SK-N-SH (cell line): ENCODE results near the gene CENPP. TPM values are rescaled to one million over a fixed set of nuclear protein-coding genes. Genes with fewer than 3 reads are reported as not detected.

Experiments
- CTCF ChIA-PET: fragments of 300-600, 350-600 bp; formaldehyde crosslinking; extraction: SDS; loops from one replicate; lab custom pipeline; 2021; lab: Yijun Ruan, JAX
- POLR2A ChIA-PET: fragments of 350-600 bp; sonication (Branson Sonifier 250); formaldehyde crosslinking; extraction: SDS; loops from one replicate; lab custom pipeline; 2020; ENCODE audit warnings: antibody characterized with exemption, inconsistent platforms; lab: Yijun Ruan, JAX
- DNase-seq: peaks from one replicate; pipeline ENCODE4 v3.0.0; 2012
- H2AFZ ChIP-seq: fragments of 200-600 bp; sonication (generic); 2 replicates; pipeline ENCODE4 v1.8.1; 2016; ENCODE audit warnings: antibody characterized with exemption, mild to moderate bottlenecking, low read depth
- H3F3A ChIP-seq: fragments of 200-600 bp; sonication (generic); replicated peaks from 2 replicates; pipeline ENCODE3; 2016; ENCODE audit warnings: antibody characterized with exemption, mild to moderate bottlenecking; ENCODE audit not compliant: insufficient read depth
- H3K27ac ChIP-seq, 2 experiments: fragments of 200-500 bp in 1 of 2; fragments of 200-600 bp in 1 of 2; sonication (Bioruptor generic) in 1 of 2; sonication (generic), shearing (Covaris generic) in 1 of 2; 2 replicates each; pipeline versions ENCODE4 v1.5.1 to v1.6.1; 2014 to 2016; ENCODE audit warnings: low read depth in 2 of 2, inconsistent platforms in 1 of 2, low read length in 1 of 2, mild to moderate bottlenecking in 1 of 2, mixed read lengths in 1 of 2
- H3K27me3 ChIP-seq: fragments of 200-600 bp; sonication (generic), shearing (Covaris generic); 2 replicates; pipeline ENCODE4 v1.6.1; 2016; ENCODE audit warnings: mixed run types; ENCODE audit not compliant: insufficient read depth
- H3K36me3 ChIP-seq, 2 experiments: fragments of 200-500 bp in 1 of 2; fragments of 200-600 bp in 1 of 2; sonication (Bioruptor generic) in 1 of 2; sonication (generic) in 1 of 2; replicated peaks in 1 of 2; 2 replicates each; pipeline versions ENCODE3 to v1.5.1; 2014 to 2016; ENCODE audit warnings: low read length in 1 of 2, mild to moderate bottlenecking in 1 of 2; ENCODE audit not compliant: insufficient read depth in 2 of 2, control insufficient read depth in 1 of 2
- H3K4me1 ChIP-seq, 2 experiments: fragments of 200-500 bp in 1 of 2; fragments of 200-600 bp in 1 of 2; sonication (Bioruptor generic) in 1 of 2; sonication (generic), shearing (Covaris generic) in 1 of 2; 2 replicates each; pipeline versions ENCODE4 v1.5.1 to v1.6.1; 2014 to 2016; ENCODE audit warnings: low read depth in 1 of 2, low read length in 1 of 2, mixed run types in 1 of 2; ENCODE audit not compliant: insufficient read depth in 2 of 2, control insufficient read depth in 1 of 2
- H3K4me2 ChIP-seq: fragments of 200-600 bp; sonication (generic), shearing (Covaris generic); 2 replicates; pipeline ENCODE4 v1.6.1; 2017; ENCODE audit warnings: mixed run types
- H3K4me3 ChIP-seq, 2 experiments: fragments of 200-500 bp in 1 of 2; fragments of 200-600 bp in 1 of 2; sonication (Bioruptor generic) in 1 of 2; sonication (generic), shearing (Covaris generic) in 1 of 2; 2 replicates each; pipeline versions ENCODE4 v1.5.1 to v1.8.1; 2014 to 2016; ENCODE audit warnings: low read depth in 2 of 2, inconsistent platforms in 1 of 2, low read length in 1 of 2, mild to moderate bottlenecking in 1 of 2, mixed read lengths in 1 of 2, moderate library complexity in 1 of 2
- H3K79me2 ChIP-seq: fragments of 200-600 bp; sonication (generic); 2 replicates; pipeline ENCODE4 v1.8.1; 2017; ENCODE audit warnings: mild to moderate bottlenecking; ENCODE audit not compliant: insufficient read depth
- H3K9ac ChIP-seq: fragments of 200-600 bp; sonication (generic); 2 replicates; pipeline ENCODE4 v1.6.1; 2017; ENCODE audit warnings: mixed run types
- H3K9me2 ChIP-seq: fragments of 200-600 bp; sonication (generic); 2 replicates; pipeline ENCODE4 v1.6.1; 2017; ENCODE audit warnings: mixed run types
- H3K9me3 ChIP-seq: fragments of 200-600 bp; sonication (generic); 2 replicates; pipeline ENCODE4 v1.6.1; 2017; ENCODE audit warnings: mixed run types, mild to moderate bottlenecking, moderate library complexity
- H4K20me1 ChIP-seq: fragments of 200-600 bp; sonication (generic); 2 replicates; pipeline ENCODE4 v1.6.1; 2017; ENCODE audit warnings: mild to moderate bottlenecking, mixed run types; ENCODE audit not compliant: insufficient read depth
- ELF1 ChIP-seq: IDR thresholded peaks from 2 replicates; pipeline ENCODE4 v1.4.0; 2012
- FOXJ3 ChIP-seq: sonication (generic); formaldehyde crosslinking; IDR thresholded peaks from 2 replicates; pipeline ENCODE4 v1.5.1; 2020; ENCODE audit warnings: mild to moderate bottlenecking, missing genetic modification reagents
- FOXM1 ChIP-seq: IDR thresholded peaks from 2 replicates; pipeline ENCODE4 v1.4.0; 2012; ENCODE audit warnings: low read depth, mild to moderate bottlenecking
- NRF1 ChIP-seq: IDR thresholded peaks from 2 replicates; pipeline ENCODE4 v1.6.1; 2012; ENCODE audit warnings: low read depth, mild to moderate bottlenecking, low read length
- RCOR1 ChIP-seq: fragments of 150-350 bp; IDR thresholded peaks from 2 replicates; pipeline ENCODE4 v1.6.1; 2017; ENCODE audit warnings: antibody characterized with exemption, low read length
- RFX5 ChIP-seq: IDR thresholded peaks from 2 replicates; pipeline ENCODE4 v1.6.1; 2012; ENCODE audit warnings: mild to moderate bottlenecking, improper control_type of control experiment, low read length
- SIN3A ChIP-seq: IDR thresholded peaks from 2 replicates; pipeline ENCODE4 v1.6.1; 2012; ENCODE audit warnings: low read depth, mild to moderate bottlenecking, low read length, moderate library complexity, borderline replicate concordance
- SMC3 ChIP-seq: IDR thresholded peaks from 2 replicates; pipeline ENCODE4 v1.6.1; 2012; ENCODE audit warnings: low read depth, low read length, improper control_type of control experiment
- TAF1 ChIP-seq: IDR thresholded peaks from 2 replicates; pipeline ENCODE4 v1.6.1; 2012; ENCODE audit warnings: low read depth, mild to moderate bottlenecking, low read length, moderate library complexity, borderline replicate concordance
- TCF12 ChIP-seq: IDR thresholded peaks from 2 replicates; pipeline ENCODE4 v1.4.0; 2012
- TEAD4 ChIP-seq: IDR thresholded peaks from 2 replicates; pipeline ENCODE4 v1.4.0; 2012; ENCODE audit warnings: mild to moderate bottlenecking, borderline replicate concordance; ENCODE audit not compliant: insufficient read depth
- WGBS: methylation state at CpG from one replicate; pipeline ENCODE4 v1.1.6; 2017; ENCODE audit warnings: low lambda C conversion rate; 5-methylcytosine and 5-hydroxymethylcytosine counted together
- polyA plus RNA-seq, 3 experiments: library from polyadenylated mRNA; depleted of rRNA; stranded (reverse); fragments of >200 nt; gene quantifications; 2 replicates each; pipeline ENCODE4 v1.2.3, GENCODE V29; 2012
- TF ChIP-seq, protein P1 (sequence below): fragments of 150-350 bp; IDR thresholded peaks from 2 replicates; pipeline ENCODE4 v1.6.1; 2016; ENCODE audit warnings: mild to moderate bottlenecking, low read depth, low read length

CENPP gene
- polyA plus RNA-seq, 1 of the 3 experiments (the other 2 are of a cell fraction), result 1.3 TPM

GRCh38 chr9:92324431-92324830 lies 1.3 kb upstream of the CENPP start:
- Histone ChIP-seq H2AFZ (peak overlapping the region; percentile 95; the same call in 1 of the 2 replicates), H4K20me1 (no peaks in the 10 kb centered on the region), H3K79me2 (peaks cover 26% of the 10 kb centered on the region), H3K27me3 (no peaks in the 10 kb centered on the region), H3K9me3 (no peaks in the 10 kb centered on the region), H3K4me2 (peak overlapping the region; percentile 97), H3K9me2 (no peaks in the 10 kb centered on the region), H3K4me3 (peak overlapping the region; percentile 92 to 96), H3K27ac (peak overlapping the region in 1 of 2 experiments; percentile 96; a peak in 2 of 4 replicates), H3F3A (no peaks in the 10 kb centered on the region), H3K36me3 (peaks cover 33 to 35% of the 10 kb centered on the region in 2 experiments)
- CTCF ChIA-PET, result interaction anchor here (1.3 to 5.2 kb wide), 3 partner anchors 33 to 183 kb away, joined by 3 to 61 read pairs (median 4); no protein-coding TSS in a partner anchor
- WGBS, result 4% methylated on average over 2 of the region's 2 CpGs
- no peak for DNase-seq
- TF ChIP-seq SMC3, result no peak
- TF ChIP-seq SIN3A, result no peak
- TF ChIP-seq ELF1, result no peak
- TF ChIP-seq, protein P1, sequence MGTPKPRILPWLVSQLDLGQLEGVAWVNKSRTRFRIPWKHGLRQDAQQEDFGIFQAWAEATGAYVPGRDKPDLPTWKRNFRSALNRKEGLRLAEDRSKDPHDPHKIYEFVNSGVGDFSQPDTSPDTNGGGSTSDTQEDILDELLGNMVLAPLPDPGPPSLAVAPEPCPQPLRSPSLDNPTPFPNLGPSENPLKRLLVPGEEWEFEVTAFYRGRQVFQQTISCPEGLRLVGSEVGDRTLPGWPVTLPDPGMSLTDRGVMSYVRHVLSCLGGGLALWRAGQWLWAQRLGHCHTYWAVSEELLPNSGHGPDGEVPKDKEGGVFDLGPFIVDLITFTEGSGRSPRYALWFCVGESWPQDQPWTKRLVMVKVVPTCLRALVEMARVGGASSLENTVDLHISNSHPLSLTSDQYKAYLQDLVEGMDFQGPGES, result no peak
- no peak for TF ChIP-seq FOXJ3
- TF ChIP-seq, all 33 proteins: peak for 0
- POLR2A ChIA-PET, result interaction anchor here (1.8 to 2.2 kb wide), 2 partner anchors 115 to 346 kb away, joined by 6 read pairs; partner anchors contain the start of gene IPPK
- H3K9ac ChIP-seq, result peak overlapping the region; percentile 98
- peaks cover 16% of the 10 kb centered on the region in 2 experiments; a peak in 3 of 4 replicates for H3K4me1 ChIP-seq

DNA sequence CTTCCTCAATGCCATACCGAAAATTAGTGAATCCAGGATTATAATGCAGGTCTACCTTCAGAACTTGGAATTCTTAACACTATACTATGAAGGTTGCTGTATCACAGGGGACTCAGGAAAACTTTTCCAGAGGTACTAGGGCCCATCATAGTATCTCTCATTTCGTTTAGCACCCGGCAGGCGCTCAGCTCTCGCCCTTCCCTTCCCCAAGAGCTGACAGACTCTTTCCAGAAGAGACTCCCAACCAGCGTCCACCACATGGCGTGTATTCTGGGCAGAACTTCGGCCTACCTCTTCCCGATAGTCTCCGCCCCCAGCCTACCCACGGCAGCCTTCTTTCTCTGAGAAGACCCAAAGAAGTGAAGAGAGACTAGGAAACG lies 874 bp upstream of the CENPP start:
- no peaks in the 10 kb centered on the region for H3K9me3 ChIP-seq
- H4K20me1 ChIP-seq, result no peaks in the 10 kb centered on the region
- 0% methylated on average over 12 of the region's 12 CpGs for WGBS
- H3K27me3 ChIP-seq, result no peaks in the 10 kb centered on the region
- peak overlapping the region; percentile 96 to 97 for H3K27ac ChIP-seq
- H3K9me2 ChIP-seq, result no peaks in the 10 kb centered on the region
- peaks cover 26% of the 10 kb centered on the region for H3K79me2 ChIP-seq
- H2AFZ ChIP-seq, result peak overlapping the region; percentile 95
- peak overlapping the region; percentile 98 for H3K9ac ChIP-seq
- H3K4me2 ChIP-seq, result peak overlapping the region; percentile 97
- H3K4me3 ChIP-seq, result peak overlapping the region; percentile 92 to 96
- H3K36me3 ChIP-seq, result peaks cover 29 to 30% of the 10 kb centered on the region in 2 experiments
- TF ChIP-seq NRF1 (no peak), RCOR1 (no peak; the same call in 1 of the 2 replicates), FOXM1 (no peak), RFX5 (no peak), TCF12 (no peak)
- POLR2A ChIA-PET, result interaction anchor here (0.6 to 2.2 kb wide), 3 partner anchors 62 to 345 kb away, joined by 5 to 6 read pairs (median 6); partner anchors contain the start of gene IPPK
- H3F3A ChIP-seq, result no peaks in the 10 kb centered on the region
- CTCF ChIA-PET, result interaction anchor here (1.4 to 5.2 kb wide), 4 partner anchors 33 to 309 kb away, joined by 4 to 61 read pairs (median 12); no protein-coding TSS in a partner anchor
- peaks cover 16% of the 10 kb centered on the region in 2 experiments; a peak in 3 of 4 replicates for H3K4me1 ChIP-seq
- DNase-seq, result no peak

- Histone ChIP-seq H3K27me3 (no peaks in the 10 kb centered on the region), H3K9me2 (no peaks in the 10 kb centered on the region), H3K4me3 (peak overlapping the region; percentile 92 to 96), H4K20me1 (no peaks in the 10 kb centered on the region), H3K4me1 (peaks cover 16% of the 10 kb centered on the region in 2 experiments; a peak in 3 of 4 replicates), H3K9ac (peak overlapping the region; percentile 98), H3K4me2 (peak overlapping the region; percentile 97), H3K9me3 (no peaks in the 10 kb centered on the region), H2AFZ (peak overlapping the region; percentile 95), H3K79me2 (peaks cover 26% of the 10 kb centered on the region), H3K36me3 (peaks cover 21 to 24% of the 10 kb centered on the region in 2 experiments), H3F3A (no peaks in the 10 kb centered on the region), H3K27ac (peak overlapping the region in 1 of 2 experiments; percentile 96; a peak in 3 of 4 replicates)
- ChIA-PET CTCF (interaction anchor here (1.0 to 5.2 kb wide), 9 partner anchors 10 to 465 kb away, joined by 3 to 61 read pairs (median 4); partner anchors contain the start of gene IPPK), POLR2A (interaction anchor here (1.8 to 2.2 kb wide), 2 partner anchors 113 to 344 kb away, joined by 6 read pairs; partner anchors contain the start of gene IPPK)
- 3% methylated on average over 12 of the region's 30 CpGs for WGBS
- TF ChIP-seq SIN3A (no peak), TAF1 (0 out of 2 replicates have a peak, but pooled peaks have one; percentile 35), TEAD4 (no peak), RCOR1 (no peak)
- no peak for DNase-seq
Observed at GRCh38 chr9:92325991-92326500, 293 bp downstream of the CENPP start.
